ENCODE data around the gene GRIK4.

Gene GRIK4

GRCh38 chr11:120667934-120668333, 156.4 kb downstream of the GRIK4 start:
- DNase-seq (ENCODE audit: low read depth in 3 of 3), result no peak

- DNase-seq (ENCODE audit: low read depth in 3 of 3), result no peak
Observed at GRCh38 chr11:120668537-120668936, 157.0 kb downstream of the GRIK4 start.

- no peak for DNase-seq (ENCODE audit: low read depth in 3 of 3)
Observed at GRCh38 chr11:120674542-120674941, 163.0 kb downstream of the GRIK4 start.

- no peak for DNase-seq (ENCODE audit: low read depth in 3 of 3)
Observed at GRCh38 chr11:120675171-120675570, 163.6 kb downstream of the GRIK4 start.

- no peak for DNase-seq (ENCODE audit: low read depth in 3 of 3)
Observed at GRCh38 chr11:120676991-120677390, 165.4 kb downstream of the GRIK4 start.

- DNase-seq (ENCODE audit: low read depth in 3 of 3), result no peak
Observed at GRCh38 chr11:120680322-120680721, 168.8 kb downstream of the GRIK4 start.

- no peak for DNase-seq (ENCODE audit: low read depth in 3 of 3)
Observed at GRCh38 chr11:120681434-120682331, 170.1 kb downstream of the GRIK4 start.

- DNase-seq (ENCODE audit: low read depth in 3 of 3), result no peak
Observed at GRCh38 chr11:120682332-120682649, 170.7 kb downstream of the GRIK4 start.

GRCh38 chr11:120682866-120683265, 171.3 kb downstream of the GRIK4 start:
- DNase-seq (ENCODE audit: low read depth in 3 of 3), result no peak

GRCh38 chr11:120686516-120686915, 175.0 kb downstream of the GRIK4 start:
- no peak for DNase-seq (ENCODE audit: low read depth in 3 of 3)

GRCh38 chr11:120688163-120688562, 176.6 kb downstream of the GRIK4 start:
- no peak for DNase-seq (ENCODE audit: low read depth in 3 of 3)

GRCh38 chr11:120689596-120690275, 178.2 kb downstream of the GRIK4 start:
- DNase-seq (ENCODE audit: low read depth in 3 of 3), result no peak

GRCh38 chr11:120690406-120690805, 178.9 kb downstream of the GRIK4 start:
- no peak for DNase-seq (ENCODE audit: low read depth in 3 of 3)

GRCh38 chr11:120694726-120695125, 183.2 kb downstream of the GRIK4 start:
- no peak for DNase-seq (ENCODE audit: low read depth in 3 of 3)

- no peak for DNase-seq (ENCODE audit: low read depth in 3 of 3)
Observed at GRCh38 chr11:120695426-120695825, 183.9 kb downstream of the GRIK4 start.

- no peak for DNase-seq (ENCODE audit: low read depth in 3 of 3)
Observed at GRCh38 chr11:120695939-120696338, 184.4 kb downstream of the GRIK4 start.

GRCh38 chr11:120696597-120697218, 185.2 kb downstream of the GRIK4 start:
- DNase-seq (ENCODE audit: low read depth in 3 of 3), result no peak

- no peak for DNase-seq (ENCODE audit: low read depth in 3 of 3)
Observed at GRCh38 chr11:120698918-120699317, 187.4 kb downstream of the GRIK4 start.

GRCh38 chr11:120702656-120703055, 191.1 kb downstream of the GRIK4 start:
- no peak for DNase-seq (ENCODE audit: low read depth in 3 of 3)

- DNase-seq (ENCODE audit: low read depth in 3 of 3), result no peak
Observed at GRCh38 chr11:120703358-120704152, 192.0 kb downstream of the GRIK4 start.

- DNase-seq (ENCODE audit: low read depth in 3 of 3), result no peak
Observed at GRCh38 chr11:120704256-120704750, 192.8 kb downstream of the GRIK4 start.

- DNase-seq (ENCODE audit: low read depth in 3 of 3), result no peak
Observed at GRCh38 chr11:120706257-120706656, 194.7 kb downstream of the GRIK4 start.

All from stimulated activated CD4-positive, alpha-beta T cell treated with anti-CD3 and anti-CD28 coated beads, TNF-alpha, amount 100 ng/mL, for 48 hours (primary cell).